ENCODE data around the gene FLT4.

Gene FLT4

GRCh38 chr5:180652771-180653170 lies 3.4 kb upstream of the FLT4 start:
- Mint-ChIP-seq H3K27ac (no peak overlapping the region), H3K4me1 (ENCODE audit: low read depth) (peaks cover 4% of the 10 kb centered on the region), H3K36me3 (ENCODE audit: low read depth) (no peaks in the 10 kb centered on the region), H3K4me3 (no peak overlapping the region), H3K9me3 (no peaks in the 10 kb centered on the region), H3K27me3 (ENCODE audit: low read depth) (peaks cover 49% of the 10 kb centered on the region)

- H3K36me3 Mint-ChIP-seq (ENCODE audit: low read depth): no peaks in the 10 kb centered on the region
- H3K9me3 Mint-ChIP-seq: no peaks in the 10 kb centered on the region
- no peak overlapping the region for H3K4me3 Mint-ChIP-seq
- peaks cover 53% of the 10 kb centered on the region for H3K27me3 Mint-ChIP-seq (ENCODE audit: low read depth)
- H3K4me1 Mint-ChIP-seq (ENCODE audit: low read depth): peaks cover 4% of the 10 kb centered on the region
- no peak overlapping the region for H3K27ac Mint-ChIP-seq
These were observed 2.9 kb upstream of the FLT4 start for GRCh38 chr5:180652346-180652745.

GRCh38 chr5:180648658-180649296 lies 623 bp downstream of the FLT4 start:
- Mint-ChIP-seq H3K4me3 (peak overlapping the region; percentile 59), H3K9me3 (no peaks in the 10 kb centered on the region), H3K4me1 (ENCODE audit: low read depth) (peaks cover 4% of the 10 kb centered on the region), H3K36me3 (ENCODE audit: low read depth) (no peaks in the 10 kb centered on the region), H3K27me3 (ENCODE audit: low read depth) (peaks cover 54% of the 10 kb centered on the region), H3K27ac (no peak overlapping the region)

GRCh38 chr5:180647941-180648500 lies 1.4 kb downstream of the FLT4 start:
- Mint-ChIP-seq H3K4me3 (peak overlapping the region; percentile 59), H3K4me1 (ENCODE audit: low read depth) (peaks cover 4% of the 10 kb centered on the region), H3K9me3 (no peaks in the 10 kb centered on the region), H3K27ac (no peak overlapping the region), H3K27me3 (ENCODE audit: low read depth) (peaks cover 53% of the 10 kb centered on the region), H3K36me3 (ENCODE audit: low read depth) (no peaks in the 10 kb centered on the region)

GRCh38 chr5:180647465-180647864 lies 1.9 kb downstream of the FLT4 start:
- Mint-ChIP-seq H3K4me3 (no peak overlapping the region), H3K9me3 (no peaks in the 10 kb centered on the region), H3K27me3 (ENCODE audit: low read depth) (peaks cover 47% of the 10 kb centered on the region)

GRCh38 chr5:180646963-180647305 lies 2.5 kb downstream of the FLT4 start:
- H3K27ac Mint-ChIP-seq: no peak overlapping the region
- no peaks in the 10 kb centered on the region for H3K9me3 Mint-ChIP-seq
- H3K4me3 Mint-ChIP-seq: no peak overlapping the region
- peaks cover 4% of the 10 kb centered on the region for H3K4me1 Mint-ChIP-seq (ENCODE audit: low read depth)
- H3K27me3 Mint-ChIP-seq (ENCODE audit: low read depth): peaks cover 45% of the 10 kb centered on the region
- H3K36me3 Mint-ChIP-seq (ENCODE audit: low read depth): no peaks in the 10 kb centered on the region

More at GRCh38 chr5:180647465-180647864, 1.9 kb downstream of the FLT4 start:
- H3K36me3 Mint-ChIP-seq (ENCODE audit: low read depth): no peaks in the 10 kb centered on the region
- no peak overlapping the region for H3K27ac Mint-ChIP-seq
- H3K4me1 Mint-ChIP-seq (ENCODE audit: low read depth): peaks cover 4% of the 10 kb centered on the region

- Mint-ChIP-seq H3K27ac (no peak overlapping the region), H3K4me3 (no peak overlapping the region), H3K27me3 (ENCODE audit: low read depth) (peaks cover 40% of the 10 kb centered on the region), H3K9me3 (no peaks in the 10 kb centered on the region), H3K4me1 (ENCODE audit: low read depth) (peaks cover 4% of the 10 kb centered on the region), H3K36me3 (ENCODE audit: low read depth) (no peaks in the 10 kb centered on the region)
These were observed 3.0 kb downstream of the FLT4 start for GRCh38 chr5:180646289-180646962.

GRCh38 chr5:180645274-180646204 lies 3.9 kb downstream of the FLT4 start:
- Mint-ChIP-seq H3K4me3 (no peak overlapping the region), H3K27me3 (ENCODE audit: low read depth) (peaks cover 31% of the 10 kb centered on the region), H3K9me3 (no peaks in the 10 kb centered on the region), H3K27ac (no peak overlapping the region), H3K36me3 (ENCODE audit: low read depth) (no peaks in the 10 kb centered on the region), H3K4me1 (ENCODE audit: low read depth) (peaks cover 4% of the 10 kb centered on the region)

GRCh38 chr5:180644825-180645273 lies 4.6 kb downstream of the FLT4 start:
- no peaks in the 10 kb centered on the region for H3K36me3 Mint-ChIP-seq (ENCODE audit: low read depth)
- H3K4me1 Mint-ChIP-seq (ENCODE audit: low read depth): peaks cover 1% of the 10 kb centered on the region
- no peak overlapping the region for H3K27ac Mint-ChIP-seq
- no peaks in the 10 kb centered on the region for H3K9me3 Mint-ChIP-seq
- H3K27me3 Mint-ChIP-seq (ENCODE audit: low read depth): peaks cover 25% of the 10 kb centered on the region
- no peak overlapping the region for H3K4me3 Mint-ChIP-seq

GRCh38 chr5:180644129-180644824 lies 5.1 kb downstream of the FLT4 start:
- H3K4me3 Mint-ChIP-seq: no peak overlapping the region
- peaks cover 22% of the 10 kb centered on the region for H3K27me3 Mint-ChIP-seq (ENCODE audit: low read depth)
- no peaks in the 10 kb centered on the region for H3K36me3 Mint-ChIP-seq (ENCODE audit: low read depth)
- H3K27ac Mint-ChIP-seq: no peak overlapping the region
- no peaks in the 10 kb centered on the region for H3K9me3 Mint-ChIP-seq
- no peaks in the 10 kb centered on the region for H3K4me1 Mint-ChIP-seq (ENCODE audit: low read depth)

GRCh38 chr5:180643191-180643851 lies 6.1 kb downstream of the FLT4 start:
- H3K36me3 Mint-ChIP-seq (ENCODE audit: low read depth): no peaks in the 10 kb centered on the region
- H3K9me3 Mint-ChIP-seq: no peaks in the 10 kb centered on the region
- H3K4me3 Mint-ChIP-seq: no peak overlapping the region
- H3K4me1 Mint-ChIP-seq (ENCODE audit: low read depth): no peaks in the 10 kb centered on the region
- peaks cover 18% of the 10 kb centered on the region for H3K27me3 Mint-ChIP-seq (ENCODE audit: low read depth)
- H3K27ac Mint-ChIP-seq: no peak overlapping the region

GRCh38 chr5:180642779-180643178 lies 6.6 kb downstream of the FLT4 start:
- no peak overlapping the region for H3K4me3 Mint-ChIP-seq
- no peaks in the 10 kb centered on the region for H3K36me3 Mint-ChIP-seq (ENCODE audit: low read depth)
- H3K27ac Mint-ChIP-seq: no peak overlapping the region
- no peaks in the 10 kb centered on the region for H3K9me3 Mint-ChIP-seq
- H3K27me3 Mint-ChIP-seq (ENCODE audit: low read depth): peaks cover 13% of the 10 kb centered on the region
- no peaks in the 10 kb centered on the region for H3K4me1 Mint-ChIP-seq (ENCODE audit: low read depth)

- Mint-ChIP-seq H3K4me1 (ENCODE audit: low read depth) (no peaks in the 10 kb centered on the region), H3K27ac (no peak overlapping the region), H3K36me3 (ENCODE audit: low read depth) (no peaks in the 10 kb centered on the region), H3K27me3 (ENCODE audit: low read depth) (peaks cover 8% of the 10 kb centered on the region), H3K4me3 (no peak overlapping the region), H3K9me3 (no peaks in the 10 kb centered on the region)
These were observed 7.1 kb downstream of the FLT4 start for GRCh38 chr5:180642181-180642775.

Data from T-helper 1 cell treated with Interleukin-12 subunit alpha and Interleukin-12 subunit beta and Interleukin-4 antibody, amounts not matched to agents 30 μg/mL and 1 μg/mL, for 36 hours (primary cell).